HL-60 (cell line): ENCODE data around the gene CCSER1.

Experiments used
- POLR2AphosphoS5 ChIP-seq: IDR thresholded peaks from 2 replicates; pipeline ENCODE4 v1.6.1; 2012; ENCODE audit warnings: low read depth
- TF ChIP-seq, protein P1 (sequence below): IDR thresholded peaks from one replicate; pipeline ENCODE4 v1.5.1; 2011; ENCODE audit warnings: low read length, control low read depth, inconsistent platforms; ENCODE audit not compliant: insufficient read depth

- TF ChIP-seq, protein P1, sequence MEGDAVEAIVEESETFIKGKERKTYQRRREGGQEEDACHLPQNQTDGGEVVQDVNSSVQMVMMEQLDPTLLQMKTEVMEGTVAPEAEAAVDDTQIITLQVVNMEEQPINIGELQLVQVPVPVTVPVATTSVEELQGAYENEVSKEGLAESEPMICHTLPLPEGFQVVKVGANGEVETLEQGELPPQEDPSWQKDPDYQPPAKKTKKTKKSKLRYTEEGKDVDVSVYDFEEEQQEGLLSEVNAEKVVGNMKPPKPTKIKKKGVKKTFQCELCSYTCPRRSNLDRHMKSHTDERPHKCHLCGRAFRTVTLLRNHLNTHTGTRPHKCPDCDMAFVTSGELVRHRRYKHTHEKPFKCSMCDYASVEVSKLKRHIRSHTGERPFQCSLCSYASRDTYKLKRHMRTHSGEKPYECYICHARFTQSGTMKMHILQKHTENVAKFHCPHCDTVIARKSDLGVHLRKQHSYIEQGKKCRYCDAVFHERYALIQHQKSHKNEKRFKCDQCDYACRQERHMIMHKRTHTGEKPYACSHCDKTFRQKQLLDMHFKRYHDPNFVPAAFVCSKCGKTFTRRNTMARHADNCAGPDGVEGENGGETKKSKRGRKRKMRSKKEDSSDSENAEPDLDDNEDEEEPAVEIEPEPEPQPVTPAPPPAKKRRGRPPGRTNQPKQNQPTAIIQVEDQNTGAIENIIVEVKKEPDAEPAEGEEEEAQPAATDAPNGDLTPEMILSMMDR = no peak
- no peak for TF ChIP-seq POLR2AphosphoS5
These were observed 347.3 kb downstream of the CCSER1 start for GRCh38 chr4:90474484-90474883.
